NB4 (cell line): ENCODE measurements around the gene MCC.

ENCODE experiments used
- DNase-seq: peaks from one replicate; pipeline ENCODE4 v3.0.0; 2010; ENCODE audit warnings: low read depth
- H3K4me3 ChIP-seq: one replicate; pipeline ENCODE4 v1.5.1; 2011; ENCODE audit warnings: mild to moderate bottlenecking, low read depth, low read length, moderate library complexity
- MYC ChIP-seq: IDR thresholded peaks from 2 replicates; pipeline ENCODE4 v1.6.1; 2011; ENCODE audit warnings: low read depth, low read length
- POLR2A ChIP-seq: IDR thresholded peaks from 2 replicates; pipeline ENCODE4 v1.6.1; 2011; ENCODE audit warnings: mild to moderate bottlenecking; ENCODE audit not compliant: insufficient read length; ENCODE audit errors: extremely low read depth
- TF ChIP-seq, protein P1 (sequence below): IDR thresholded peaks from 2 replicates; pipeline ENCODE4 v1.6.1; 2011; ENCODE audit warnings: low read depth, low read length
- TF ChIP-seq, protein P2 (sequence below): IDR thresholded peaks from one replicate; pipeline ENCODE4 v1.5.1; 2012; ENCODE audit warnings: low read depth, low read length

The MCC gene

DNA sequence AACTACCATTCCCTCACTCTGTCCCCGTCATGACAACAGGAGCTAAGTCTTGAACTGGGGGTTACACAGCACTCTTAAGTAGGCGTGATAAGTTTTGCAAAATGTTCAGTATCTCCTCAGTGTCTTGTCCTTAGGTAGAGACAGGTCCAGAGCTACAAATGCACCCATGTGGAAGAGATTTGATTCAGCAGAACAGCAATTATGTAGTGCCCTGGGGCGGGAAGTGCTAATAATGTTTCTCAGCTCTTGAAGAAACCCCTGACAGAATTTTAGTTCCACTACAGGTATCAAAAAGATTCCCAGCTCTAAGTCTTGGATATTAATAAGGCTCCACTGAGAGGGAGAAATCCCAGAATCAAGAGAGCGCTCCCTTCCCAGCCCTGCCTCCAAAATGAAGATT lies 462.0 kb downstream of the MCC start:
- TF ChIP-seq, protein P1, sequence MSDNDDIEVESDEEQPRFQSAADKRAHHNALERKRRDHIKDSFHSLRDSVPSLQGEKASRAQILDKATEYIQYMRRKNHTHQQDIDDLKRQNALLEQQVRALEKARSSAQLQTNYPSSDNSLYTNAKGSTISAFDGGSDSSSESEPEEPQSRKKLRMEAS: no peak
- TF ChIP-seq POLR2A (no peak), MYC (no peak)
- TF ChIP-seq, protein P2, sequence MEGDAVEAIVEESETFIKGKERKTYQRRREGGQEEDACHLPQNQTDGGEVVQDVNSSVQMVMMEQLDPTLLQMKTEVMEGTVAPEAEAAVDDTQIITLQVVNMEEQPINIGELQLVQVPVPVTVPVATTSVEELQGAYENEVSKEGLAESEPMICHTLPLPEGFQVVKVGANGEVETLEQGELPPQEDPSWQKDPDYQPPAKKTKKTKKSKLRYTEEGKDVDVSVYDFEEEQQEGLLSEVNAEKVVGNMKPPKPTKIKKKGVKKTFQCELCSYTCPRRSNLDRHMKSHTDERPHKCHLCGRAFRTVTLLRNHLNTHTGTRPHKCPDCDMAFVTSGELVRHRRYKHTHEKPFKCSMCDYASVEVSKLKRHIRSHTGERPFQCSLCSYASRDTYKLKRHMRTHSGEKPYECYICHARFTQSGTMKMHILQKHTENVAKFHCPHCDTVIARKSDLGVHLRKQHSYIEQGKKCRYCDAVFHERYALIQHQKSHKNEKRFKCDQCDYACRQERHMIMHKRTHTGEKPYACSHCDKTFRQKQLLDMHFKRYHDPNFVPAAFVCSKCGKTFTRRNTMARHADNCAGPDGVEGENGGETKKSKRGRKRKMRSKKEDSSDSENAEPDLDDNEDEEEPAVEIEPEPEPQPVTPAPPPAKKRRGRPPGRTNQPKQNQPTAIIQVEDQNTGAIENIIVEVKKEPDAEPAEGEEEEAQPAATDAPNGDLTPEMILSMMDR: no peak
- no peak for DNase-seq
- no peak overlapping the region for H3K4me3 ChIP-seq

DNA sequence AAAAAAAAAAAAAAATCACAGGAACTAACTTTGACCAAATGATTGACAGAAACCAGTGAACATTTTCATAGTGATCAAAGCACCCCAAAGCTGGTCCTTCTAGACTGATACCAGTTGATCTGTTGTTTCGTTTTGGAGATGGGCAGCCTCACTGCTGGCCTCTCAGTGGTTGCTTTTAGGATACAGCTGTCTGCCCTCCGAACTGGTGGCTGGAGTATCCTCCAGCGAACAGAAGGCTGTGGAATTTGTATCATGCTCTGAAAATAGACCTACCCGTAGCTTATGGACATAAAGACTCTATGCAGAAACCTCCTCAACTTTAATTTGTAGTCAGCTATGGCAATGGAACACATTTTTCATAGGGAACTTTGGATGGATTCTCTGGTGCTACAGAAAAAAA lies 462.7 kb downstream of the MCC start:
- DNase-seq: no peak

DNA sequence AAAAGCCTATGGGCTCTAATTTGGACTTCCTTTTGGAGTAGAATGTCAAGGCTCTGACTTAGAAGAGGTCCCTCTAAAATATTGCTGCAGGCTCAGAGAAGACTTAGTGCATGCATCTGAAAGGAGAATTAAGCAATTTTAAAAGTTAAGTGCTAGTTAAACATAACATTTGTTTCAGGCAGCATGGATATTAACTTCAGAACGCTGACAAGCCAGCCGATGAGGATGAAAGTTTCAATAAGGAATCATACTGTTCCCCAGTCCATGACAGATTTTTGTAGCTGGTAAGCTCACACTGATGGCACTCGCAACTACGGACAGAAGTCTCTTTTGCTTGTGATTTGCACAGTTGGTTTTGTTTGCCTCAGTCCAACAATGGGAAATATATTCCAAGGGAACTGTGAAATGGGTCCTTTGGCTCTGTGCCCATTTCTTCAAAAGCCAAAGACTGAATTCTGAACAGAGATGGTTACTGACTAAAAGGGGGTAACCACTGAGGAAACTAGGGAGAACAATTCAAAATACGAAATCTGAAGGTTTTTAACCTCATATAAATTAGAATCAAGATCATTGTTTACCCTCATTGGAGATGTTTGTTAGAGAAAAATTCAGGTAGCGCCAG lies 464.1 kb downstream of the MCC start:
- DNase-seq: no peak
- TF ChIP-seq, protein P1: no peak
- TF ChIP-seq MYC: no peak
- TF ChIP-seq, protein P2: no peak
- TF ChIP-seq POLR2A: no peak
- no peak overlapping the region for H3K4me3 ChIP-seq

More for the DNA sequence above, 462.7 kb downstream of the MCC start:
- no peak overlapping the region for H3K4me3 ChIP-seq
- no peak for TF ChIP-seq POLR2A
- TF ChIP-seq, protein P2: no peak
- TF ChIP-seq MYC: no peak
- TF ChIP-seq, protein P1: no peak

DNA sequence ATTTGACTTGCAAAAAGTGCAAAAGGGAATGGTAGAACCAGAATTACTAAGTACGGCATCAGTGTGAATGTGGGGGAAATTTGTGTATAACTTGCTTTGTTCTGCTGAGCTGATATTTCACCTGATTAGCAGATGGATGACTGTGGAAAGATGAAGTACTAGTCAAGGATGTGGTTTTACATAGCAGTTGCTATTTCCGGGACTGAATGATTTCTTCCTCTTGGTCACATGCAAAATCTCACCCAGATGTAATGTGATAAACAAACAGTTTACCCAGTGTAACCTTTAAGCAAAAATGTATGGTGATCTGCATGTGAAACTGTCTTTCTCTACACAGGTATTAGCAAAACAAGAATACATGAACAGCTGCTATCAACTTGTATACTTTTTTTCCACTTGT lies 465.6 kb downstream of the MCC start:
- H3K4me3 ChIP-seq: no peak overlapping the region
- TF ChIP-seq, protein P1: no peak
- TF ChIP-seq MYC (no peak), POLR2A (no peak)
- TF ChIP-seq, protein P2: no peak
- no peak for DNase-seq

DNA sequence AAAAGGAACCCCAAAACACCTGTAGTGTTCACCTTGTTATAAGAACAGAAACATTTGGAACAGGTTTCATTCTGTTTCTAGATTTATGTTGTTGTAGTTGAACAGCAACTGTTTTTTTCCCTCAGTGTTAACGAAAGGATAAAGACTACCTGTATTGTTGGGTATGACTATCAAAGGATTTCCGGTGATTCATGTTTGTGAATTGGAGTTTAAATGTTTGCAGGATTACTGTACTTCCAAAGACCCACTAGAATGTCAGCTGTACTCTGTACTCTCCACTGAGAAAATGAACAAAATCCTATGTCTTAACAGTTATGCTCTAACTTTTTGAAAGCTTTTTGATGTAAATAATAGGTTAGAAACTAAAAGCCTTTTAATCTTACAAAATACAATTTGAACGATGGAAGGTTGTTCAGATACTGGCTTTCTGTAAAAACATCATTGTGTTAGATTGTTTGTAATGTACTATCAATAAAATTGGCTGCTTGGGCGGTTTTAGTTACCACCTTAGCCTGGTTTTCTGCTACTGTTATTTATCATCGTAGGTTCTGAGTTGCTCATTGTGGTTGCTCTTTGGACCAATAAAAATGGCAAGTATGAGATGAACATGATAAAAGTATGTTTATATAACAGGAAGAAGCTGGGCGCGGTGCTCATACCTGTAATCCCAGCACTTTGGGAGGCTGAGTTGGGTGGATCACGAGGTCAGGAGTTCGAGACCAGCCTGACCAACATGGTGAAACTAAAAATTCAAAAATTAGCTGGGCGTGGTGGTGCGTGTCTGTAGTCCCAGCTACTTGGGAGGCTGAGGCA lies 467.6 kb downstream of the MCC start:
- no peak for TF ChIP-seq MYC
- no peak for TF ChIP-seq POLR2A
- TF ChIP-seq, protein P2: no peak
- TF ChIP-seq, protein P1: no peak
- H3K4me3 ChIP-seq: no peak overlapping the region
- DNase-seq: no peak
